GM23338 (cell line): ENCODE results near the gene COTL1. TPM values are rescaled to one million over a fixed set of nuclear protein-coding genes. Genes with fewer than 3 reads are reported as not detected.

Experiments
- ATAC-seq: fragments of 200-7000 bp; cut with Tn5 transposase; 3 replicates; pipeline ENCODE4 v1.9.1; 2020
- DNase-seq: peaks from one replicate; pipeline ENCODE4 v3.0.0-alpha.2; 2015; ENCODE audit warnings: low spot score
- H2AFZ ChIP-seq: fragments of 200-600 bp; sonication (generic); 2 replicates; pipeline ENCODE4 v1.8.0; 2016; ENCODE audit warnings: antibody characterized with exemption, mild to moderate bottlenecking, moderate library complexity
- H3F3A ChIP-seq: fragments of 200-600 bp; sonication (generic); replicated peaks from 2 replicates; pipeline ENCODE4 v1.8.0; 2017; ENCODE audit warnings: antibody characterized with exemption, mixed run types, low read depth
- H3K27ac ChIP-seq: fragments of 200-600 bp; sonication (generic); 2 replicates; pipeline ENCODE4 v1.6.1; 2016; ENCODE audit warnings: low read depth
- H3K27me3 ChIP-seq: fragments of 200-600 bp; sonication (generic); 2 replicates; pipeline ENCODE4 v1.8.0; 2016; ENCODE audit warnings: mild to moderate bottlenecking, mixed run types, moderate library complexity; ENCODE audit not compliant: insufficient read depth
- H3K36me3 ChIP-seq: fragments of 200-600 bp; sonication (generic); 2 replicates; pipeline ENCODE4 v1.8.0; 2016; ENCODE audit warnings: mild to moderate bottlenecking; ENCODE audit not compliant: insufficient read depth
- H3K4me1 ChIP-seq: fragments of 200-600 bp; sonication (generic); 2 replicates; pipeline ENCODE4 v1.8.0; 2016; ENCODE audit warnings: mild to moderate bottlenecking, moderate library complexity; ENCODE audit not compliant: insufficient read depth
- H3K4me2 ChIP-seq: fragments of 200-600 bp; sonication (generic); 2 replicates; pipeline ENCODE4 v1.7.1; 2017; ENCODE audit warnings: mixed run types
- H3K4me3 ChIP-seq: fragments of 200-600 bp; sonication (generic); 2 replicates; pipeline ENCODE4 v1.6.1; 2016; ENCODE audit warnings: mixed run types
- H3K79me2 ChIP-seq: fragments of 200-600 bp; sonication (generic); replicated peaks from 2 replicates; pipeline ENCODE4 v1.8.0; 2017; ENCODE audit warnings: mild to moderate bottlenecking; ENCODE audit not compliant: insufficient read depth
- H3K9me2 ChIP-seq: fragments of 200-600 bp; sonication (generic); 2 replicates; pipeline ENCODE4 v1.8.0; 2017; ENCODE audit not compliant: insufficient read depth
- H4K20me1 ChIP-seq: fragments of 200-600 bp; sonication (generic); replicated peaks from 2 replicates; pipeline ENCODE4 v1.8.0; 2017; ENCODE audit warnings: mild to moderate bottlenecking; ENCODE audit not compliant: insufficient read depth
- H3K27ac Mint-ChIP-seq: 2 replicates; pipeline ENCODE4 v1.8.0; 2020; ENCODE audit warnings: inconsistent platforms, mild to moderate bottlenecking, moderate library complexity, mixed read lengths
- H3K27me3 Mint-ChIP-seq: 3 replicates; pipeline ENCODE4 v1.8.0; 2022; ENCODE audit warnings: low read depth, mild to moderate bottlenecking, moderate library complexity, mixed read lengths, inconsistent platforms; ENCODE audit not compliant: insufficient read depth, poor library complexity
- H3K36me3 Mint-ChIP-seq: 3 replicates; pipeline ENCODE4 v1.8.0; 2021; ENCODE audit warnings: low read depth, mild to moderate bottlenecking, inconsistent platforms, moderate library complexity, mixed read lengths
- H3K4me1 Mint-ChIP-seq: 3 replicates; pipeline ENCODE4 v1.8.0; 2020; ENCODE audit warnings: mild to moderate bottlenecking, inconsistent platforms, mixed read lengths
- H3K4me3 Mint-ChIP-seq: 3 replicates; pipeline ENCODE4 v1.8.0; 2021; ENCODE audit warnings: moderate library complexity, mild to moderate bottlenecking, inconsistent platforms, mixed read lengths
- H3K9me3 Mint-ChIP-seq: 3 replicates; pipeline ENCODE4 v1.8.0; 2020; ENCODE audit warnings: moderate library complexity, mild to moderate bottlenecking, inconsistent platforms, mixed read lengths
- CTCF ChIP-seq, 2 experiments: fragments of 200-600 bp in 1 of 2; sonication (generic) in 1 of 2; conservative IDR thresholded peaks; 2 replicates each; pipeline versions ENCODE4 v1.5.1 to v1.6.1; 2016 to 2017; ENCODE audit warnings: antibody characterized with exemption in 2 of 2, low read depth in 2 of 2, mild to moderate bottlenecking in 2 of 2, moderate library complexity in 1 of 2
- EZH2 ChIP-seq: fragments of 200-600 bp; sonication (generic); IDR thresholded peaks from one replicate; pipeline ENCODE4 v1.8.0; 2017; ENCODE audit warnings: antibody characterized with exemption, mild to moderate bottlenecking, low read depth; ENCODE audit not compliant: unreplicated experiment
- EZH2phosphoT487 ChIP-seq: fragments of 200-600 bp; sonication (generic); IDR thresholded peaks from one replicate; pipeline ENCODE4 v1.8.1; 2018; ENCODE audit warnings: antibody characterized with exemption; ENCODE audit not compliant: unreplicated experiment
- JUNB ChIP-seq: IDR thresholded peaks from one replicate; pipeline ENCODE4 v1.6.1; 2016; ENCODE audit warnings: antibody characterized with exemption; ENCODE audit not compliant: unreplicated experiment
- NANOG ChIP-seq: IDR thresholded peaks from 2 replicates; pipeline ENCODE4 v1.6.1; 2016; ENCODE audit warnings: antibody characterized with exemption, borderline replicate concordance
- REST ChIP-seq: IDR thresholded peaks from one replicate; pipeline ENCODE4 v1.6.1; 2018; ENCODE audit warnings: antibody characterized with exemption; ENCODE audit not compliant: unreplicated experiment
- ZNF114 ChIP-seq: fragments of 250-450 bp; sonication (Bioruptor Pico); IDR thresholded peaks from 2 replicates; pipeline ENCODE4 v1.5.0; 2020; ENCODE audit warnings: mild to moderate bottlenecking, moderate library complexity
- ZNF331 ChIP-seq: fragments of 250-450 bp; sonication (Bioruptor Pico); IDR thresholded peaks from 2 replicates; pipeline ENCODE4 v1.5.0; 2020; ENCODE audit warnings: low read depth, mild to moderate bottlenecking, moderate library complexity
- polyA plus RNA-seq: library from polyadenylated mRNA; unstranded; fragments of >200 nt; fragmentation: Nextera tagmentation; extraction: Ambion mirVana; gene quantifications from 2 replicates; pipeline ENCODE4 v1.2.1, GENCODE V29; 2016
- total RNA-seq: library from RNA; depleted of rRNA; stranded (reverse); fragments of >200 nt; shearing (Covaris generic); gene quantifications from 2 replicates; pipeline ENCODE4 v1.2.3, GENCODE V29; 2014
- TF ChIP-seq, protein P1 (sequence below): fragments of 250-450 bp; sonication (Bioruptor Pico); IDR thresholded peaks from 2 replicates; pipeline ENCODE4 v1.5.0; 2020; ENCODE audit warnings: mild to moderate bottlenecking, moderate library complexity

The COTL1 gene
- total and polyA plus RNA-seq, 2 experiments from 2014 or later, result 117 to 166 TPM

GRCh38 chr16:84597528-84597896, 20.4 kb downstream of the COTL1 start:
- H3K27ac Mint-ChIP-seq, result no peak overlapping the region
- peaks cover 9% of the 10 kb centered on the region for H3F3A ChIP-seq
- no peaks in the 10 kb centered on the region for H3K9me2 ChIP-seq
- DNase-seq, result no peak
- no peak overlapping the region; the same call in 2 of the 3 replicates for H3K4me3 Mint-ChIP-seq
- no peak overlapping the region for H3K4me2 ChIP-seq
- H3K27me3 Mint-ChIP-seq, result peaks cover 31% of the 10 kb centered on the region
- no peak for ATAC-seq
- peaks cover 6% of the 10 kb centered on the region; the same call in 1 of the 2 replicates for H3K36me3 ChIP-seq
- H3K4me1 Mint-ChIP-seq, result peaks cover 67% of the 10 kb centered on the region
- no peak overlapping the region for H3K27ac ChIP-seq
- H3K79me2 ChIP-seq, result peaks cover 65% of the 10 kb centered on the region
- no peak overlapping the region for H2AFZ ChIP-seq
- H3K36me3 Mint-ChIP-seq, result peaks cover 11% of the 10 kb centered on the region; the same call in 2 of the 3 replicates
- peaks cover 38% of the 10 kb centered on the region for H3K4me1 ChIP-seq
- no peak overlapping the region for H3K4me3 ChIP-seq
- H3K27me3 ChIP-seq, result no peaks in the 10 kb centered on the region
- H3K9me3 Mint-ChIP-seq, result no peaks in the 10 kb centered on the region; the same call in 2 of the 3 replicates
- peaks cover 49% of the 10 kb centered on the region for H4K20me1 ChIP-seq
- no peak for TF ChIP-seq EZH2
- no peak for TF ChIP-seq ZNF331 (CRISPR knock-in tag)
- no peak for TF ChIP-seq EZH2phosphoT487

- no peak for ATAC-seq
- peaks cover 50% of the 10 kb centered on the region for H4K20me1 ChIP-seq
- H3K9me2 ChIP-seq, result no peaks in the 10 kb centered on the region
- H2AFZ ChIP-seq, result no peak overlapping the region
- H3K27ac ChIP-seq, result no peak overlapping the region
- Mint-ChIP-seq H3K36me3 (peaks cover 12% of the 10 kb centered on the region; the same call in 2 of the 3 replicates), H3K27me3 (peaks cover 29% of the 10 kb centered on the region), H3K4me1 (peaks cover 69% of the 10 kb centered on the region), H3K9me3 (no peaks in the 10 kb centered on the region; the same call in 2 of the 3 replicates), H3K4me3 (no peak overlapping the region), H3K27ac (no peak overlapping the region)
- no peak overlapping the region for H3K4me2 ChIP-seq
- peaks cover 38% of the 10 kb centered on the region for H3K4me1 ChIP-seq
- H3K4me3 ChIP-seq, result no peak overlapping the region
- peaks cover 6% of the 10 kb centered on the region; the same call in 1 of the 2 replicates for H3K36me3 ChIP-seq
- no peaks in the 10 kb centered on the region for H3K27me3 ChIP-seq
- DNase-seq, result no peak
- peaks cover 65% of the 10 kb centered on the region for H3K79me2 ChIP-seq
- peaks cover 9% of the 10 kb centered on the region for H3F3A ChIP-seq
- TF ChIP-seq, protein P1, sequence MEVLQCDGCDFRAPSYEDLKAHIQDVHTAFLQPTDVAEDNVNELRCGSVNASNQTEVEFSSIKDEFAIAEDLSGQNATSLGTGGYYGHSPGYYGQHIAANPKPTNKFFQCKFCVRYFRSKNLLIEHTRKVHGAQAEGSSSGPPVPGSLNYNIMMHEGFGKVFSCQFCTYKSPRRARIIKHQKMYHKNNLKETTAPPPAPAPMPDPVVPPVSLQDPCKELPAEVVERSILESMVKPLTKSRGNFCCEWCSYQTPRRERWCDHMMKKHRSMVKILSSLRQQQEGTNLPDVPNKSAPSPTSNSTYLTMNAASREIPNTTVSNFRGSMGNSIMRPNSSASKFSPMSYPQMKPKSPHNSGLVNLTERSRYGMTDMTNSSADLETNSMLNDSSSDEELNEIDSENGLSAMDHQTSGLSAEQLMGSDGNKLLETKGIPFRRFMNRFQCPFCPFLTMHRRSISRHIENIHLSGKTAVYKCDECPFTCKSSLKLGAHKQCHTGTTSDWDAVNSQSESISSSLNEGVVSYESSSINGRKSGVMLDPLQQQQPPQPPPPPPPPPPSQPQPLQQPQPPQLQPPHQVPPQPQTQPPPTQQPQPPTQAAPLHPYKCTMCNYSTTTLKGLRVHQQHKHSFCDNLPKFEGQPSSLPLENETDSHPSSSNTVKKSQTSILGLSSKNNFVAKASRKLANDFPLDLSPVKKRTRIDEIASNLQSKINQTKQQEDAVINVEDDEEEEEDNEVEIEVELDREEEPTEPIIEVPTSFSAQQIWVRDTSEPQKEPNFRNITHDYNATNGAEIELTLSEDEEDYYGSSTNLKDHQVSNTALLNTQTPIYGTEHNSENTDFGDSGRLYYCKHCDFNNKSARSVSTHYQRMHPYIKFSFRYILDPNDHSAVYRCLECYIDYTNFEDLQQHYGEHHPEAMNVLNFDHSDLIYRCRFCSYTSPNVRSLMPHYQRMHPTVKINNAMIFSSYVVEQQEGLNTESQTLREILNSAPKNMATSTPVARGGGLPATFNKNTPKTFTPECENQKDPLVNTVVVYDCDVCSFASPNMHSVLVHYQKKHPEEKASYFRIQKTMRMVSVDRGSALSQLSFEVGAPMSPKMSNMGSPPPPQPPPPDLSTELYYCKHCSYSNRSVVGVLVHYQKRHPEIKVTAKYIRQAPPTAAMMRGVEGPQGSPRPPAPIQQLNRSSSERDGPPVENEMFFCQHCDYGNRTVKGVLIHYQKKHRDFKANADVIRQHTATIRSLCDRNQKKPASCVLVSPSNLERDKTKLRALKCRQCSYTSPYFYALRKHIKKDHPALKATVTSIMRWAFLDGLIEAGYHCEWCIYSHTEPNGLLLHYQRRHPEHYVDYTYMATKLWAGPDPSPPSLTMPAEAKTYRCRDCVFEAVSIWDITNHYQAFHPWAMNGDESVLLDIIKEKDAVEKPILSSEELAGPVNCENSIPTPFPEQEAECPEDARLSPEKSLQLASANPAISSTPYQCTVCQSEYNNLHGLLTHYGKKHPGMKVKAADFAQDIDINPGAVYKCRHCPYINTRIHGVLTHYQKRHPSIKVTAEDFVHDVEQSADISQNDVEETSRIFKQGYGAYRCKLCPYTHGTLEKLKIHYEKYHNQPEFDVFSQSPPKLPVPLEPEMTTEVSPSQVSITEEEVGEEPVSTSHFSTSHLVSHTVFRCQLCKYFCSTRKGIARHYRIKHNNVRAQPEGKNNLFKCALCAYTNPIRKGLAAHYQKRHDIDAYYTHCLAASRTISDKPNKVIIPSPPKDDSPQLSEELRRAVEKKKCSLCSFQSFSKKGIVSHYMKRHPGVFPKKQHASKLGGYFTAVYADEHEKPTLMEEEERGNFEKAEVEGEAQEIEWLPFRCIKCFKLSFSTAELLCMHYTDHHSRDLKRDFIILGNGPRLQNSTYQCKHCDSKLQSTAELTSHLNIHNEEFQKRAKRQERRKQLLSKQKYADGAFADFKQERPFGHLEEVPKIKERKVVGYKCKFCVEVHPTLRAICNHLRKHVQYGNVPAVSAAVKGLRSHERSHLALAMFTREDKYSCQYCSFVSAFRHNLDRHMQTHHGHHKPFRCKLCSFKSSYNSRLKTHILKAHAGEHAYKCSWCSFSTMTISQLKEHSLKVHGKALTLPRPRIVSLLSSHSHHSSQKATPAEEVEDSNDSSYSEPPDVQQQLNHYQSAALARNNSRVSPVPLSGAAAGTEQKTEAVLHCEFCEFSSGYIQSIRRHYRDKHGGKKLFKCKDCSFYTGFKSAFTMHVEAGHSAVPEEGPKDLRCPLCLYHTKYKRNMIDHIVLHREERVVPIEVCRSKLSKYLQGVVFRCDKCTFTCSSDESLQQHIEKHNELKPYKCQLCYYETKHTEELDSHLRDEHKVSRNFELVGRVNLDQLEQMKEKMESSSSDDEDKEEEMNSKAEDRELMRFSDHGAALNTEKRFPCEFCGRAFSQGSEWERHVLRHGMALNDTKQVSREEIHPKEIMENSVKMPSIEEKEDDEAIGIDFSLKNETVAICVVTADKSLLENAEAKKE (CRISPR knock-in tag), result no peak
- TF ChIP-seq CTCF (conservative IDR thresholded peaks at IDR 0.05; ENCODE audit: low read depth in 2 of 2) (no peak), NANOG (no peak), REST (no peak), JUNB (no peak), EZH2phosphoT487 (no peak), ZNF114 (CRISPR knock-in tag) (no peak)
These were observed 20.9 kb downstream of the COTL1 start for GRCh38 chr16:84596801-84597527.
